Measurements from ENCODE around the gene L3MBTL2. TPM values are rescaled to one million over a fixed set of nuclear protein-coding genes. Genes with fewer than 3 reads are reported as not detected.

Gene L3MBTL2
- total and polyA plus RNA-seq, 2 experiments from 2014 or later = 25.5 to 27.0 TPM

DNA sequence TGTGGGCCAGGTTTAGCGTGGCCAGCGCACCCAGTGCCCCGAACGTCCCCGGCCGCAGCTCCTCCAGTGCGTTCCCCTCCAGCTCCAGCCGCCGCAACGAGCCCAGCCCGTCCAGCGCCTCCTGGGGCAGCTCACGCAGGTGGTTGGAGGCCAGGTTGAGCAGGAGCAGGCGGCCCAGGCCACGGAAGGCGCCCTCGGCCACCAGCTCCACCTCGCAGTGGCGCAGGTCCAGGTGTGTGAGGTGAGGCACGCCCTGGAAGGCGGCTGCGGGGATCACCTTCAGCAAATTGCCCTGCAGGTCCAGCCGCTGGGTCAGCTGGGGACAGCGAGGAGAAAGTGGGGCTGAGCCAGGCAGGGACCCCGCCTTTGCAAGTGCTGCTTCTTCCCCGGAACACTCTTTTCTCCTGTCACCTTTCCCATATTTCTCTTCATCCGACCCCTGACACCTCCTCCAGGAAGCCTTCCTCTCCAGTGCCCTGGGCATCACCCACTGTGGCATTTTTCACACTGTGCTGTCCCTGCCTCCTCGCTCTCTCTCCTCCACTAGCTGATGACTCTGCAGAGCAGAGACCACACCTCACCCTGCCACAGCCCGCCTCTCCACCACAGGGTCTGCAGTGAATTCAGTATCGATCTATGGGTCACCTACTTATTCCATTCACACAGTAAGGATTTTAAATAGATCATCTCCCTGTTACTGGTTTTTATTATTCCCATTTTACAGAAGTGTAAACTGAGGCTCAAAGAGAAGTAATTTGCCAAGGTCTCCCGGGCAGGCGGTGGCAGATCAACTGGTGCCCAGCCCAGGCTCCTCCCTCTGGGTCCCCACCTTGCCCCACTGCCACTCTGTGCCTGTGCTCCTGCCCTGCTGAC is 33.7 kb downstream of the L3MBTL2 start:
- no peak overlapping the region for H3K4me3 ChIP-seq
- no peaks in the 10 kb centered on the region for H3K9me3 ChIP-seq (ENCODE audit: low read depth)
- H3K4me1 ChIP-seq (ENCODE audit: low read depth) = no peaks in the 10 kb centered on the region
- TF ChIP-seq, protein P1, sequence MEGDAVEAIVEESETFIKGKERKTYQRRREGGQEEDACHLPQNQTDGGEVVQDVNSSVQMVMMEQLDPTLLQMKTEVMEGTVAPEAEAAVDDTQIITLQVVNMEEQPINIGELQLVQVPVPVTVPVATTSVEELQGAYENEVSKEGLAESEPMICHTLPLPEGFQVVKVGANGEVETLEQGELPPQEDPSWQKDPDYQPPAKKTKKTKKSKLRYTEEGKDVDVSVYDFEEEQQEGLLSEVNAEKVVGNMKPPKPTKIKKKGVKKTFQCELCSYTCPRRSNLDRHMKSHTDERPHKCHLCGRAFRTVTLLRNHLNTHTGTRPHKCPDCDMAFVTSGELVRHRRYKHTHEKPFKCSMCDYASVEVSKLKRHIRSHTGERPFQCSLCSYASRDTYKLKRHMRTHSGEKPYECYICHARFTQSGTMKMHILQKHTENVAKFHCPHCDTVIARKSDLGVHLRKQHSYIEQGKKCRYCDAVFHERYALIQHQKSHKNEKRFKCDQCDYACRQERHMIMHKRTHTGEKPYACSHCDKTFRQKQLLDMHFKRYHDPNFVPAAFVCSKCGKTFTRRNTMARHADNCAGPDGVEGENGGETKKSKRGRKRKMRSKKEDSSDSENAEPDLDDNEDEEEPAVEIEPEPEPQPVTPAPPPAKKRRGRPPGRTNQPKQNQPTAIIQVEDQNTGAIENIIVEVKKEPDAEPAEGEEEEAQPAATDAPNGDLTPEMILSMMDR (IDR thresholded peaks at IDR 0.05; ENCODE audit: low read depth, low read length) = no peak
- H3K27ac ChIP-seq = no peak overlapping the region
- H3K27me3 ChIP-seq = no peaks in the 10 kb centered on the region
- H3K36me3 ChIP-seq = no peaks in the 10 kb centered on the region
- no peak for DNase-seq (ENCODE audit: low read depth in 1 of 2, low spot score in 1 of 2)

DNA sequence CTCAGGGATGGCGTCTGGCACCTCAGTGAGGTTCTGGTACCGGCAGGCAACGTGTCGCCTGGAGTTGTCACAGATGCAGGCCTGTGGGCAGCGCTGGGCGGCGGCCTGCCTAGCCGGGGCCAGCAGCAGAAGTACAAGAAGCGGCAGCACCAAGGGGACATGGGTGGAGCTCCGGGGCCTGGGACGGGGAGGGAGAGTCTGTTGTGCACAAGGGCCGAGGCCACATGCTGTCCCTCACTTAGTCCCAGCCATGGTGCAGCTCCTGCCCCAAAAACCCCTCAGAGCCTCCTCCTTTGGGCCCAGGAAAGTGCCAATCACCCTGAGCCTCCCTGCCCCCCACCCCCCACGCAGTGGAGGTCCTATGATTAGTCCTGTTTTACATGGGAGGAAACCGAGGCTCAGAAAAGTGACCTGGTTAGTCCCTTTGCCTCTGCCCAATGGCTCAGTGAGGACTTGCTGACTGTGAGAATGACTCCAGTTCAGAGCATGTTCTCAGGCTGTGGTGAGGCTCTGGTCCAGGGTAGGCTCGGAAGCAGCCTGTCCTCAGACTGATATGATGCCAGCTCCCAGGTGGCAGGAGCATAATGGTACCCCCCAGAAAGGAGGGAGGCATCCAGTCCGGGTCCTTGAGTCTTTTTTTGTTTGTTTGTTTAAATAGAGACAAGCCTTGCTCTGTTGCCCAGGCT is 34.5 kb downstream of the L3MBTL2 start:
- TF ChIP-seq, protein P1 (IDR thresholded peaks at IDR 0.05; ENCODE audit: low read depth, low read length) = no peak
- no peaks in the 10 kb centered on the region for H3K36me3 ChIP-seq
- no peaks in the 10 kb centered on the region for H3K9me3 ChIP-seq (ENCODE audit: low read depth)
- DNase-seq (ENCODE audit: low read depth in 1 of 2, low spot score in 1 of 2) = no peak
- H3K4me3 ChIP-seq = no peak overlapping the region
- no peak overlapping the region for H3K27ac ChIP-seq
- H3K4me1 ChIP-seq (ENCODE audit: low read depth) = no peaks in the 10 kb centered on the region
- no peaks in the 10 kb centered on the region for H3K27me3 ChIP-seq

DNA sequence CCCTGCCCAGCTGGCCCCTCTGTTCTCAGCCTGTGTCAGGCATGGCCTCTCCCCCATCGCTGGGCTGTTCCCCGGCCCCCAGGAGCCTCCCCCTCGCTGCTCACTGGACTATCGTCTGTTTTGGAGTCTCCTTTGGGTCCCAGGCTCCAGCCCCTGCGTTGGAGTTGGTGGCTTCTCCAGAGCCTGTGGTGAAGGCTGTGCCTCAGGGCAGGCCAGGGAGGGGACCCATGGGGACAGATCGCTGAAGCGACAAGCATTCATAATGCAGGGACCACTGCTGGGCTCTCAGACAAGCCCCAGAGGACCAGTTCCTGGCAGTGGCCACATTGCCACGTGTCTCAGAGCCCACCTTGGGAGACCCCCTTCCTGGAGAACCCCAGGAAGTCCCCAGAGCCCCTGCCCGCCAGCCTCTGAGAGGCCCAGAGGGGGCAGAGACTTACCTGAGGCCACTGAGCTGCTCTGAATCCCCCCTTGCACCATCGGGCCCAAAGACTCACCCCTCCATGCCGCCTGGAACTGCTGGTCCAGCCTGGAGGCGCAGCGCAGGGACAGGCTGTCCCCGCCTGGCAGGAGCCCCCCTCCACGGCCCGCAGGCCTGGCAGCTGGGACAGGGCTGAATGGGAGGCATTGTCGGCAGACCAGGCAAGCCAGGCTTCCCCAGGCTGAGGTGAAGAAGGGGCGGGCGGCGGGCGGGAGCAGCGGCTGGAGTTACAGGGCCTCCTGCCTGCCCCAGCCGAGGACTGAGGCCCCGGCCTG is 35.4 kb downstream of the L3MBTL2 start, which contains the start of gene CHADL:
TSS of gene CHADL (minus strand) at position 555 of the 756 bp plus-strand sequence. CDS start at position 505, 50 bp downstream.
- Histone ChIP-seq H3K27me3 (no peaks in the 10 kb centered on the region), H3K36me3 (no peaks in the 10 kb centered on the region), H3K4me3 (no peak within 1 kb of the TSS), H3K9me3 (ENCODE audit: low read depth) (no peaks in the 10 kb centered on the region), H3K27ac (no peak within 1 kb of the TSS), H3K4me1 (ENCODE audit: low read depth) (no peaks in the 10 kb centered on the region)
- DNase-seq (ENCODE audit: low read depth in 1 of 2, low spot score in 1 of 2) = no peak
- TF ChIP-seq, protein P1 (IDR thresholded peaks at IDR 0.05; ENCODE audit: low read depth, low read length) = no peak

DNA sequence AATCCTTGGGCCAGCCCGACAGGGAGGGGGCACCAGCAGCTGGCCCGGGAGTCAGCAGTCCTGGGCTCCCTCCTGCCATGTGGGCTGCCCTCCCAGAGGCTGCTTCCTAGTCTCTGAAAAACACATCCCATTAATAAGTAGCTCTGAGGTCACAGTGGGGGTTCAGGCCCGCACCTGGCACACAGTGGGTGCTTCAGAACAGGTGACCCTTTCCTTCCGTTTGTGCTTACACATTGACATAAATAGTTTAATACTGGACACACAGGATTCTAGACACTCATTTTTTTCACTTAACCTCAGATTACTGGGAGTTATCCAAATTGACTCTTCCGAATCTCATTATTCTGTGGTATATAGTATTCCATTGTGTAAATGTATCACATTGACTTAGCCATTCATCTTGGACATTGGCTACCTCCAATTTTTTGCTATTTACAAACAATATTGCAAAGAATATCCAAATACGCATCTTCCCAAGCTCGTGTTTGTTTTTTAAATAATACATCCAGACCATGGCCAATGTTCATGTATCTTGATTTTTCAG is 36.1 kb downstream of the L3MBTL2 start:
- TF ChIP-seq, protein P1 (IDR thresholded peaks at IDR 0.05; ENCODE audit: low read depth, low read length) = no peak
- Histone ChIP-seq H3K27ac (no peak overlapping the region), H3K27me3 (no peaks in the 10 kb centered on the region), H3K4me1 (ENCODE audit: low read depth) (no peaks in the 10 kb centered on the region), H3K9me3 (ENCODE audit: low read depth) (no peaks in the 10 kb centered on the region), H3K4me3 (no peak overlapping the region), H3K36me3 (no peaks in the 10 kb centered on the region)
- no peak for DNase-seq (ENCODE audit: low read depth in 1 of 2, low spot score in 1 of 2)
